Measurements from ENCODE around the gene KLHL3.

The KLHL3 gene

DNA sequence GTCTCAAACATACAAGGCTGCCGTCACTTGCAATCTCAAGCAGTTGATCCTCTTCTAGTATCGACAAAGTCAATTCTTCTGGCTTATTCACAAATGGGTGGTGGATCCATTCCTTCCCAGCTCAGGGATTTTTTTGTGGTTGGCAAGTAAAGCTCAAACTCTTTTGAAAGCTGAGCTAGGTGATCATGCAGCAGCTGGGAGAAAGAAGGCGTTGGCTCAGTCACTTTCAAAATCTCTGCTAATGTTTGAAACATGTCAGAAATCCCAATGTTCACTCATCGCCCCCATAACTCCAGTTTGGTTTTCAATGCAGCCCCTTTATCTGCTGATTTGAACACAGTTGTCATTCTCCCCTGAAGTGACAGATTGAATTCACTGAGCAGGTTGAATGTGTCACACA is 22.2 kb upstream of the KLHL3 start:
- Histone ChIP-seq H3K36me3 (ENCODE audit: control insufficient read depth in 5 of 5, insufficient read depth in 5 of 5, low read length in 5 of 5) (no peaks in the 10 kb centered on the region), H3K4me1 (ENCODE audit: control insufficient read depth in 5 of 5, insufficient read depth in 5 of 5, low read length in 5 of 5) (peaks cover 0 to 14% (median 6%) of the 10 kb centered on the region in 5 donors), H3K27ac (ENCODE audit: low read depth, low read length) (no peak overlapping the region), H3K4me3 (ENCODE audit: low read depth in 1 of 5, low read length in 5 of 5) (no peak overlapping the region), H3K9ac (ENCODE audit: low read length in 5 of 5) (no peak overlapping the region), H3K27me3 (ENCODE audit: control insufficient read depth in 5 of 5, insufficient read depth in 4 of 5, low read length in 5 of 5) (no peaks in the 10 kb centered on the region), H3K9me3 (ENCODE audit: control insufficient read depth in 5 of 5, low read length in 5 of 5) (no peaks in the 10 kb centered on the region)

DNA sequence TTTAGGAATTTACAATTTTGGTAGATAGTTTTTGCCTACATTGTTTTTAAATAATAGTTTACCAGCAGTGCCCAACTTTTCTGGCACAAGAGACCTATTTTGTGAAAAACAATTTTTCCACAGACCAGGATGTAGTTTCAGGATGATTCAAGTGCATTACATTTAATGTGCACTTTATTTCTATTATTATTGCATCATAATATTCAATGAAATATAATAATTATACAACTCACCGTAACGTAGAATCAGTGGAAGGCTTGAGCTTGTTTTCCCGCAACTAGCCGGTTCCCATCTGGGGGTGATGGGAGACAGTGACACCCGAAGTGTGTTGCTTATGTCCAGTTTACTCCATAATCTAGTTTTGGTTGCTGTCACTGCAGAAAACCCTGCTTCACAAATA is 21.7 kb upstream of the KLHL3 start:
- Histone ChIP-seq H3K27me3 (ENCODE audit: control insufficient read depth in 5 of 5, insufficient read depth in 4 of 5, low read length in 5 of 5) (no peaks in the 10 kb centered on the region), H3K9ac (ENCODE audit: low read length in 5 of 5) (no peak overlapping the region), H3K4me3 (ENCODE audit: low read depth in 1 of 5, low read length in 5 of 5) (no peak overlapping the region), H3K27ac (ENCODE audit: low read depth, low read length) (no peak overlapping the region), H3K9me3 (ENCODE audit: control insufficient read depth in 5 of 5, low read length in 5 of 5) (no peaks in the 10 kb centered on the region), H3K36me3 (ENCODE audit: control insufficient read depth in 5 of 5, insufficient read depth in 5 of 5, low read length in 5 of 5) (no peaks in the 10 kb centered on the region), H3K4me1 (ENCODE audit: control insufficient read depth in 5 of 5, insufficient read depth in 5 of 5, low read length in 5 of 5) (peaks cover 0 to 19% (median 7%) of the 10 kb centered on the region in 5 donors)

DNA sequence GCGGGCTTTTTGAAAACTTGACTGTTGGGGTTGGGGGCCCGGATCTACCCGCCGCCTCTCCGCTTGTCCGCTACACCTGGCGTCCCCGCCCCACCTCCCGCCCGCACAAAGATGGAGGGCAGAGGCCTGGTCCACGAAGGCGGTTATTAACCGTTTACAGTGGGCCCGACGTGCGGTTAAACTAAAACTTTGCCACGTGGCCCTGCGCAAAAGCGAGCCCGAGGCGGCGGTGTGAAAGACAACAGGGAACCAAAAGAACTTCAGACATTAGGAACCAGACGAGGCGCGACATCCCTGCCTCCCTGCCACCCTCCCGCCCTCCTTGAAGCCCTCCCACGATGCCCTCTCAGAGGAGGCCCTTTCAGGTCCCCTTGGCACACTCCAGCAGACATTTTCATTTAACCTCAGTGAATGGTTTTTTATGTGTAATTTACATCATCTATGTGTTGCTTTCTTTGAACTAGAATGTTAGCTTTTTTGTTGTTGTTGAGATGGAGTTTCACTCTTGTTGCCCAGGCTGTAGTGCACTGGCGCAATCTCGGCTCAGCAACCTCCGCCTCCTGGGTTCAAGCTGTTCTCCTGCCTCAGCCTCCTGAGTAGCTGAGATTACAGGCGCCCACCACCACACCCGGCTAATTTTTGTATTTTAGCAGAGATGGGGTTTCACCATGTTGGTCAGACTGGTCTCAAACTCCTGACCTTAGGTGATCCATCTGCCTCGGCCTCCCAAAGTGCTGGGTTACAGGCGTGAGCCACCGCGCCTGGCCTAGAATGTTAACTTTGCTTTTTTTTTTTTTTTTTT is 19.3 kb upstream of the KLHL3 start:
- Histone ChIP-seq H3K27ac (ENCODE audit: low read depth, low read length) (peak overlapping the region; percentile 100), H3K36me3 (ENCODE audit: control insufficient read depth in 5 of 5, insufficient read depth in 5 of 5, low read length in 5 of 5) (no peaks in the 10 kb centered on the region), H3K9me3 (ENCODE audit: control insufficient read depth in 5 of 5, low read length in 5 of 5) (no peaks in the 10 kb centered on the region), H3K4me1 (ENCODE audit: control insufficient read depth in 5 of 5, insufficient read depth in 5 of 5, low read length in 5 of 5) (peaks cover 3 to 37% (median 25%) of the 10 kb centered on the region in 5 donors), H3K27me3 (ENCODE audit: control insufficient read depth in 5 of 5, insufficient read depth in 4 of 5, low read length in 5 of 5) (no peaks in the 10 kb centered on the region), H3K4me3 (ENCODE audit: low read depth in 1 of 5, low read length in 5 of 5) (peak overlapping the region; percentile 64 to 98 (median 96)), H3K9ac (ENCODE audit: low read length in 5 of 5) (peak overlapping the region in 4 of 5 donors; percentile 96 to 100 (median 100))

DNA sequence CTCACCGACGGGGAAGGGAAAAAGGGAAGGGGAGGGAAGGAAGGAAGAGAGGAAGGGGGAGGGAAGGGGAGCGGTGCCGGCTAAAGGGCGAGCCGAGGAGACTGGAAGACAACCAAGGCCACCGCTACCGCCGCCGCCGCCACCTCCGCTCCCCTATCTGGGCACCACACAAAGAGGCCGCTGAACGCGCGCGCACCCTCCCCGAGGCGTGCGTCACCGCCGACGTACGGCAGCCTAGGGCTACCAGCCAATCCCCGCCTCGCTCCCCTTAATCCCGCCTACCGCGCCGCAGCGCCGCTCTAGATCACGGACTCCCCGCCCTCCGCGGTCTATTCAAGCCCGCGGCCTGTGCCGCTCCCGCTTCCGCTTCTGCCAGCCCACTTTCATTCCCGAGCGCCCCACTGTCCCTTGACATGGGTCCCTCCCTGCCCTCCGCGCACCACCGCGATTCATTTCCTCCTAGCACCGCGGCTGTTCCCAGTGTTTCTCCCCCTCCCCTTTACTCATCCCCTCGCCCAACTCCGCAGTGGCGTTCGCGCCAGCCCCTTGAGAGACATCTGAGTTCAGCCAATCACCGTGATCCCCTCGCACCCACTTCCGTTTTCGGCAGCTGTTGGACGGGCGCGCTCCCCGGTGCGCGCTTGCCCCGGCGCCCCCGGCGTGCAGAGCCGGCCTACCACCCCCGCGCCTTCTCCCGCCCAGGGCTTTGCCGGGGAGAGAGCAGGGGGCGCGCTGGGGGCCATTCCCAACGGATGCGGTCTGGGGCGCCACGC is 18.5 kb upstream of the KLHL3 start, which contains the start of gene HNRNPA0:
TSS of gene HNRNPA0 (minus strand) at position 176 of the 773 bp plus-strand sequence. CDS start 297 bp downstream, outside the sequence.
- H3K36me3 ChIP-seq (ENCODE audit: control insufficient read depth in 5 of 5, insufficient read depth in 5 of 5, low read length in 5 of 5) = no peaks in the 10 kb centered on the region
- H3K9me3 ChIP-seq (ENCODE audit: control insufficient read depth in 5 of 5, low read length in 5 of 5) = no peaks in the 10 kb centered on the region
- peak within 1 kb of the TSS; percentile 100 for H3K27ac ChIP-seq (ENCODE audit: low read depth, low read length)
- no peaks in the 10 kb centered on the region for H3K27me3 ChIP-seq (ENCODE audit: control insufficient read depth in 5 of 5, insufficient read depth in 4 of 5, low read length in 5 of 5)
- peak within 1 kb of the TSS; percentile 84 to 98 (median 96) for H3K4me3 ChIP-seq (ENCODE audit: low read depth in 1 of 5, low read length in 5 of 5)
- H3K9ac ChIP-seq (ENCODE audit: low read length in 5 of 5) = peak within 1 kb of the TSS; percentile 96 to 100 (median 100)
- H3K4me1 ChIP-seq (ENCODE audit: control insufficient read depth in 5 of 5, insufficient read depth in 5 of 5, low read length in 5 of 5) = peaks cover 3 to 37% (median 28%) of the 10 kb centered on the region in 5 donors

DNA sequence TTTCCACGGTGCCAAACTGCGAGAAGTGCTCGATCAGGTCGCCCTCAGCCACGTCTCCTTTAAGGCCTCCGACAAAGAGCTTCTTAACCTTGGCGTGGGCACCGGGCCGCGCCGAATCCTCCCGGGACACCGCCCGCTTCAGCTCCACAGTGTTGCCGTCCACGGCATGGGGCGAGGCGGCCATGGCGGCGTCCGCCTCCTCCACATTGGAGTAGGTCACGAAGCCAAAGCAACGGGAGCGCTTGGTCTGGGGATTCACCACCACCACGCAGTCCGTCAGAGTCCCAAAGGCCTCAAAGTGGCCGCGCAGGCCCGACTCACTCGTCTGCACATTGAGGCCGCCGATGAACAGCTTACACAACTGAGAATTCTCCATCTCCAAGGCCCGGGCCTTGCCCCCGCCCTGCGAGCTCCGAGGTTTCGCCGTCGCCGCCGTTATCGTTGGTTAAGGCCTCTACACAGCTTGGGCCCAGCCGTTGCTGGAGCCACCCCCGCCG is 17.9 kb upstream of the KLHL3 start:
- Histone ChIP-seq H3K27me3 (ENCODE audit: control insufficient read depth in 5 of 5, insufficient read depth in 4 of 5, low read length in 5 of 5) (no peaks in the 10 kb centered on the region), H3K9ac (ENCODE audit: low read length in 5 of 5) (peak overlapping the region; percentile 96 to 100 (median 100)), H3K4me3 (ENCODE audit: low read depth in 1 of 5, low read length in 5 of 5) (peak overlapping the region; percentile 84 to 98 (median 96)), H3K27ac (ENCODE audit: low read depth, low read length) (peak overlapping the region; percentile 100), H3K36me3 (ENCODE audit: control insufficient read depth in 5 of 5, insufficient read depth in 5 of 5, low read length in 5 of 5) (no peaks in the 10 kb centered on the region), H3K4me1 (ENCODE audit: control insufficient read depth in 5 of 5, insufficient read depth in 5 of 5, low read length in 5 of 5) (peaks cover 3 to 37% (median 28%) of the 10 kb centered on the region in 5 donors), H3K9me3 (ENCODE audit: control insufficient read depth in 5 of 5, low read length in 5 of 5) (no peaks in the 10 kb centered on the region)

DNA sequence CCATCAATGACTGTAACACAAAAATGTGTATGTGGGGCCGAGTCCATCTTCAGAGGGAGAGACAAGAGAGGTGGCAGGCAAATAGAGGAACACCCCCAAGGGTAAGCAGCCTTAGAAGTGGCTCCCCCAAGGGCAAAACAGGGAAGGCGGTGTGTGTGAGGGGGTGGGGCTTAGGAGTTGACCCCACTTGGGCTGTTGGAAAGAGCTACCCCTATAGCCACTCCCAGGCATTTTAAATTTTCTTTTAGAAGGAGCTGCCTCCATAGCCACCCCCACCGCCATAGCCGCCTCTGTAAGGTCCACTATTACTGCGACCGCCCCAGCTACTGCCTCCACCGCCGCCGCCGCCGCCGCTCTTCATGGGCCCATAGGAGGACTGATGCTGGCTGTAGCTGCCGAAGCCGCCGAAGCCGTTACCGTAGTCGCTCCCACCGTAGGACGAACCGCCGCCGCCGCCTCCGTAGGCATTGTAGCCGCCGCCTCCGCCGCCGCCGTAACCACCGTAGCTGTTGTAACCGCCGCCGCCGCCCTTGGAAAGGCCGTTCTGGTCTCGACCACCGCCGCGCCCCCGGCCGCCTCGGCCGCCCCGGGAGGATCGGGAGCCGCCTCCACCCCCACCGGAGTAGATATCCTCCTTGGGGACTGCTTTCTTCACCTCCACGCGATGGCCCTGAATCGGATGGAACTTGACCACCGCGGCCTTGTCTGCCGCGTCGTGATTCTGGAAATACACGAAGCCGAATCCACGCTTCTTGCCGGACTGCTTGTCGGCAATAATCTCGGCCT is 17.2 kb upstream of the KLHL3 start:
- peak overlapping the region; percentile 96 to 100 (median 100) for H3K9ac ChIP-seq (ENCODE audit: low read length in 5 of 5)
- no peaks in the 10 kb centered on the region for H3K27me3 ChIP-seq (ENCODE audit: control insufficient read depth in 5 of 5, insufficient read depth in 4 of 5, low read length in 5 of 5)
- peaks cover 3 to 37% (median 28%) of the 10 kb centered on the region in 5 donors for H3K4me1 ChIP-seq (ENCODE audit: control insufficient read depth in 5 of 5, insufficient read depth in 5 of 5, low read length in 5 of 5)
- H3K4me3 ChIP-seq (ENCODE audit: low read depth in 1 of 5, low read length in 5 of 5) = peak overlapping the region; percentile 84 to 98 (median 96)
- H3K27ac ChIP-seq (ENCODE audit: low read depth, low read length) = peak overlapping the region; percentile 100
- H3K36me3 ChIP-seq (ENCODE audit: control insufficient read depth in 5 of 5, insufficient read depth in 5 of 5, low read length in 5 of 5) = no peaks in the 10 kb centered on the region
- H3K9me3 ChIP-seq (ENCODE audit: control insufficient read depth in 5 of 5, low read length in 5 of 5) = no peaks in the 10 kb centered on the region

DNA sequence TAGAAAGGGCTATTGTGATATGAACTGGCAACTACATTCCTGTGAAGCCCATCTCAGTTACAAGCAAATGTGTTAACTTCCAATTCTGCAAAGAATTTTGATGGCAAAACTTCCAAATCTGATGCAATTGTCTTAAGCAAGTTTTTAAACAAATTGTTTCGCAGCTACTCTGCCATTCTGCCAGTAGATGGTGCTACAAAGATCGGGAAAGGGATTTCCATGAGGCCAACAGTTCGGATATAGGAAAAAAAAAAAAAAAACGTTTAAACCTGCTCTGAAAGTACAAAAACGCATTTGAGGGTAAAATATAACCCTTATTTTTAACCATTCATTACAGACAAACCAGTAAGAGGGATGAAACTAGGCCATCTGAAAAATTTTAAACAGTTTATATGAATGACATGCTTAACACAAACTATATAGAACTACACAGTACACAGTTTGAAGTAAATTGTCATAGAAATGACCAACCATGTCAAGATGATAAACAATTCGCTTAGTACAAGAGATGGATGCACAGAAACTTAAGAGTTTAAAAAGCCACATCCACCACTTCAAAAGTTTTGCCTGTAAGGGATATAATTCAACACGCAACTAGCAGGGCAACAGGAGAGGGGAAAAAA is 16.1 kb upstream of the KLHL3 start:
- H3K9ac ChIP-seq (ENCODE audit: low read length in 5 of 5) = peak overlapping the region; percentile 53 to 100 (median 96)
- H3K4me3 ChIP-seq (ENCODE audit: low read depth in 1 of 5, low read length in 5 of 5) = peak overlapping the region; percentile 84 to 98 (median 96)
- H3K36me3 ChIP-seq (ENCODE audit: control insufficient read depth in 5 of 5, insufficient read depth in 5 of 5, low read length in 5 of 5) = no peaks in the 10 kb centered on the region
- no peaks in the 10 kb centered on the region for H3K9me3 ChIP-seq (ENCODE audit: control insufficient read depth in 5 of 5, low read length in 5 of 5)
- peak overlapping the region; percentile 100 for H3K27ac ChIP-seq (ENCODE audit: low read depth, low read length)
- H3K4me1 ChIP-seq (ENCODE audit: control insufficient read depth in 5 of 5, insufficient read depth in 5 of 5, low read length in 5 of 5) = peaks cover 3 to 37% (median 28%) of the 10 kb centered on the region in 5 donors
- H3K27me3 ChIP-seq (ENCODE audit: control insufficient read depth in 5 of 5, insufficient read depth in 4 of 5, low read length in 5 of 5) = no peaks in the 10 kb centered on the region

DNA sequence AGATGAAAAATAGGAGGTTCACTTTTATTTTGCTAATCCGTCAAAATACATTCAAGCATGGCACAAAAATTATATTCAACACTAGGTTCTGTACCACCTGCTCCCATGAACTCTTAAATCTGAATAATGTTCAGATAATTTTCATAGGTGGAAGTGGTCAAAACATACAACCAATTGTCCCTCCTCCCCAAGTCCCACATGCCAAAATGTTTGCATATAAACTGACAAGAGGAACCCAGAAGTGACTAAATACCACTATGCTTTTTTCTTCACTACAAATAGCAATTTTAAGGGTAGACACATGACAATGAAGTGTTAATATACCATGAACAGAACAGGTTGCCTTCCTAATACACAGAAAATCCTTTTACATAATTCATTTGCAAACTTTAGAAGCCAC is 14.5 kb upstream of the KLHL3 start:
- Histone ChIP-seq H3K4me3 (ENCODE audit: low read depth in 1 of 5, low read length in 5 of 5) (no peak overlapping the region), H3K4me1 (ENCODE audit: control insufficient read depth in 5 of 5, insufficient read depth in 5 of 5, low read length in 5 of 5) (peaks cover 3 to 37% (median 28%) of the 10 kb centered on the region in 5 donors), H3K9ac (ENCODE audit: low read length in 5 of 5) (peak overlapping the region in 4 of 5 donors; percentile 6 to 100 (median 28)), H3K9me3 (ENCODE audit: control insufficient read depth in 5 of 5, low read length in 5 of 5) (no peaks in the 10 kb centered on the region), H3K27me3 (ENCODE audit: control insufficient read depth in 5 of 5, insufficient read depth in 4 of 5, low read length in 5 of 5) (no peaks in the 10 kb centered on the region), H3K36me3 (ENCODE audit: control insufficient read depth in 5 of 5, insufficient read depth in 5 of 5, low read length in 5 of 5) (no peaks in the 10 kb centered on the region), H3K27ac (ENCODE audit: low read depth, low read length) (no peak overlapping the region)

DNA sequence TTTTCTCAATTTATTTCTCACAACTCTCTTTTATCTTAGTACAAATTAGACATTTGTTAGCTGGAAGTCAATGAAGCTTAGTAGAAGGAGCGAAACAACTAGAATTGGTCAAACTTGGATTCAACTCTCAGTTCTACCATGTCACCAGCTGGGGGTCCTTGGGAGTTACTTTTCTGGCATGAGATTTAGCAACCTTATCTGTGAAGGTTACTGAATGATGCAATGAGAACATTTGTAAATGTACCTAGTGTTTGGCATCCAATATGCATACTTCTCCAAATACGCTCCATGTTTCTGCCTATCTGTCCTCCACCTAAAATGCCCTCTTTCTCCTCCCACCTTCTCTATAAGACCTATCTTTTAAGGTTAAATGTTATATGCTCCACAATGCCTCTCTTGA is 12.0 kb upstream of the KLHL3 start:
- Histone ChIP-seq H3K4me3 (ENCODE audit: low read depth in 1 of 5, low read length in 5 of 5) (no peak overlapping the region), H3K4me1 (ENCODE audit: control insufficient read depth in 5 of 5, insufficient read depth in 5 of 5, low read length in 5 of 5) (peaks cover 3 to 26% (median 25%) of the 10 kb centered on the region in 5 donors)

More for the DNA sequence above, 12.0 kb upstream of the KLHL3 start:
- Histone ChIP-seq H3K9ac (ENCODE audit: low read length in 5 of 5) (no peak overlapping the region), H3K27me3 (ENCODE audit: control insufficient read depth in 5 of 5, insufficient read depth in 4 of 5, low read length in 5 of 5) (no peaks in the 10 kb centered on the region), H3K36me3 (ENCODE audit: control insufficient read depth in 5 of 5, insufficient read depth in 5 of 5, low read length in 5 of 5) (no peaks in the 10 kb centered on the region), H3K27ac (ENCODE audit: low read depth, low read length) (no peak overlapping the region), H3K9me3 (ENCODE audit: control insufficient read depth in 5 of 5, low read length in 5 of 5) (no peaks in the 10 kb centered on the region)
